ENCODE results near the gene GPR45.

The GPR45 gene

GRCh38 chr2:105271393-105272045 lies 30.0 kb downstream of the GPR45 start:
- Mint-ChIP-seq H3K36me3 (ENCODE audit: low read depth) (peaks cover 100% of the 10 kb centered on the region), H3K9me3 (no peaks in the 10 kb centered on the region), H3K27me3 (no peaks in the 10 kb centered on the region), H3K4me1 (ENCODE audit: low read depth) (no peaks in the 10 kb centered on the region), H3K27ac (no peak overlapping the region), H3K4me3 (no peak overlapping the region)
- DNase-seq: no peak

GRCh38 chr2:105272176-105272575 lies 30.6 kb downstream of the GPR45 start:
- DNase-seq: no peak
- H3K36me3 Mint-ChIP-seq (ENCODE audit: low read depth): peaks cover 100% of the 10 kb centered on the region
- no peaks in the 10 kb centered on the region for H3K4me1 Mint-ChIP-seq (ENCODE audit: low read depth)
- no peak overlapping the region for H3K27ac Mint-ChIP-seq
- no peaks in the 10 kb centered on the region for H3K27me3 Mint-ChIP-seq
- no peaks in the 10 kb centered on the region for H3K9me3 Mint-ChIP-seq
- no peak overlapping the region for H3K4me3 Mint-ChIP-seq

GRCh38 chr2:105274046-105274445 lies 32.5 kb downstream of the GPR45 start:
- Mint-ChIP-seq H3K4me3 (no peak overlapping the region), H3K9me3 (no peaks in the 10 kb centered on the region), H3K4me1 (ENCODE audit: low read depth) (no peaks in the 10 kb centered on the region), H3K36me3 (ENCODE audit: low read depth) (peaks cover 99% of the 10 kb centered on the region), H3K27me3 (no peaks in the 10 kb centered on the region), H3K27ac (no peak overlapping the region)
- no peak for DNase-seq

- H3K9me3 Mint-ChIP-seq: no peaks in the 10 kb centered on the region
- no peak overlapping the region for H3K4me3 Mint-ChIP-seq
- peaks cover 99% of the 10 kb centered on the region for H3K36me3 Mint-ChIP-seq (ENCODE audit: low read depth)
- no peaks in the 10 kb centered on the region for H3K27me3 Mint-ChIP-seq
- H3K27ac Mint-ChIP-seq: no peak overlapping the region
- DNase-seq: no peak
- H3K4me1 Mint-ChIP-seq (ENCODE audit: low read depth): no peaks in the 10 kb centered on the region
Measured at GRCh38 chr2:105278654-105279053, 37.1 kb downstream of the GPR45 start.

- H3K36me3 Mint-ChIP-seq (ENCODE audit: low read depth): peaks cover 99% of the 10 kb centered on the region
- H3K9me3 Mint-ChIP-seq: no peaks in the 10 kb centered on the region
- DNase-seq: no peak
Measured at GRCh38 chr2:105279126-105279525, 37.6 kb downstream of the GPR45 start.

GRCh38 chr2:105280281-105280680 lies 38.7 kb downstream of the GPR45 start:
- Mint-ChIP-seq H3K4me3 (no peak overlapping the region), H3K27ac (no peak overlapping the region), H3K9me3 (no peaks in the 10 kb centered on the region), H3K36me3 (ENCODE audit: low read depth) (peaks cover 99% of the 10 kb centered on the region), H3K27me3 (no peaks in the 10 kb centered on the region), H3K4me1 (ENCODE audit: low read depth) (no peaks in the 10 kb centered on the region)
- DNase-seq: no peak

More at GRCh38 chr2:105279126-105279525, 37.6 kb downstream of the GPR45 start:
- H3K27me3 Mint-ChIP-seq: no peaks in the 10 kb centered on the region
- H3K4me1 Mint-ChIP-seq (ENCODE audit: low read depth): no peaks in the 10 kb centered on the region
- H3K27ac Mint-ChIP-seq: no peak overlapping the region
- H3K4me3 Mint-ChIP-seq: no peak overlapping the region

GRCh38 chr2:105283532-105283931 lies 42.0 kb downstream of the GPR45 start:
- Mint-ChIP-seq H3K4me3 (no peak overlapping the region), H3K4me1 (ENCODE audit: low read depth) (no peaks in the 10 kb centered on the region), H3K27ac (no peak overlapping the region), H3K9me3 (no peaks in the 10 kb centered on the region), H3K36me3 (ENCODE audit: low read depth) (peaks cover 100% of the 10 kb centered on the region), H3K27me3 (no peaks in the 10 kb centered on the region)
- no peak for DNase-seq

- DNase-seq: no peak
- no peak overlapping the region for H3K4me3 Mint-ChIP-seq
- H3K36me3 Mint-ChIP-seq (ENCODE audit: low read depth): peaks cover 96% of the 10 kb centered on the region
- H3K27ac Mint-ChIP-seq: no peak overlapping the region
- H3K4me1 Mint-ChIP-seq (ENCODE audit: low read depth): no peaks in the 10 kb centered on the region
- H3K27me3 Mint-ChIP-seq: no peaks in the 10 kb centered on the region
- no peaks in the 10 kb centered on the region for H3K9me3 Mint-ChIP-seq
Measured at GRCh38 chr2:105287692-105288091, 46.1 kb downstream of the GPR45 start.

GRCh38 chr2:105288133-105288532 lies 46.6 kb downstream of the GPR45 start:
- H3K27me3 Mint-ChIP-seq: no peaks in the 10 kb centered on the region
- no peak for DNase-seq
- H3K4me3 Mint-ChIP-seq: no peak overlapping the region
- H3K27ac Mint-ChIP-seq: no peak overlapping the region
- H3K36me3 Mint-ChIP-seq (ENCODE audit: low read depth): peaks cover 96% of the 10 kb centered on the region
- no peaks in the 10 kb centered on the region for H3K4me1 Mint-ChIP-seq (ENCODE audit: low read depth)
- H3K9me3 Mint-ChIP-seq: no peaks in the 10 kb centered on the region

GRCh38 chr2:105290981-105291660 lies 49.6 kb downstream of the GPR45 start:
- Mint-ChIP-seq H3K27me3 (no peaks in the 10 kb centered on the region), H3K9me3 (no peaks in the 10 kb centered on the region), H3K4me1 (ENCODE audit: low read depth) (no peaks in the 10 kb centered on the region), H3K36me3 (ENCODE audit: low read depth) (peaks cover 94% of the 10 kb centered on the region), H3K4me3 (no peak overlapping the region), H3K27ac (no peak overlapping the region)
- DNase-seq: no peak

GRCh38 chr2:105291981-105292380 lies 50.4 kb downstream of the GPR45 start:
- Mint-ChIP-seq H3K4me1 (ENCODE audit: low read depth) (no peaks in the 10 kb centered on the region), H3K36me3 (ENCODE audit: low read depth) (peaks cover 93% of the 10 kb centered on the region), H3K4me3 (no peak overlapping the region), H3K27me3 (no peaks in the 10 kb centered on the region), H3K27ac (no peak overlapping the region), H3K9me3 (no peaks in the 10 kb centered on the region)
- DNase-seq: no peak

Measured in activated T-cell treated with anti-CD3 and anti-CD28 coated beads, Interleukin-2, amount 50 U/mL, for 24 hours (primary cell).